Measurements from ENCODE around the gene KDM6A. TPM values are rescaled to one million over a fixed set of nuclear protein-coding genes. Genes with fewer than 3 reads are reported as not detected.
"Not testable (repeated sequence)": the region's sequence is repeated elsewhere in the genome, so short reads cannot be mapped to it uniquely, and the experiment has no call there.

Gene KDM6A
- total and polyA plus RNA-seq, 2 of the 13 experiments (the other 11 are each of a cell fraction or from before 2014, with no cell fraction given) = 16.7 to 18.2 TPM

GRCh38 chrX:44910508-44910907, 37.5 kb downstream of the KDM6A start (continued):
- TF ChIP-seq HNF4A (CRISPR knock-in tag; IDR thresholded peaks at IDR 0.05) = peak; percentile 49; the same call in 1 of the 2 replicates
- TF ChIP-seq SOX13 (IDR thresholded peaks at IDR 0.05) = not testable (repeated sequence)
- peak in 1 of 2 experiments; percentile 38; a peak in 2 of 4 replicates for TF ChIP-seq SOX13 (CRISPR knock-in tag; conservative IDR thresholded peaks at IDR 0.05 in 1 of 2, IDR thresholded peaks at IDR 0.05 in 1 of 2)

DNA sequence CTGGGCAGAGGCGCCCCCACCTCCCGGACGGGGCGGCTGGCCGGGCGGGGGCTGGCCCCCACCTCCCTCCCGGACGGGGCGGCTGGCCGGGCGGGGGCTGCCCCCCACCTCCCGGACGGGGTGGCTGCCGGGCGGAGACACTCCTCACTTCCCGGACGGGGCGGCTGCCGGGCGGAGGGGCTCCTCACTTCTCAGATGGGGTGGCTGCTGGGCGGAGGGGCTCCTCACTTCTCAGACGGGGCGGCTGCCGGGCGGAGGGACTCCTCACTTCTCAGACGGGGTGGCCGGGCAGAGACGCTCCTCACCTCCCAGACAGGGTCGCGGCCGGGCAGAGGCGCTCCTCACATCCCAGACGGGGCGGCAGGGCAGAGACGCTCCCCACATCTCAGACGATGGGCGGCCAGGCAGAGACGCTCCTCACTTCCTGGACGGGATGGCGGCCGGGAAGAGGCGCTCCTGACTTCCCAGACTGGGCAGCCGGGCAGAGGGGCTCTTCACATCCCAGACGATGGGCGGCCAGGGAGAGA, 38.1 kb downstream of the KDM6A start:
- CTCF ChIA-PET (ENCODE audit: low intra/inter-chr PET ratio, low total read pairs); ATAC-seq; H2AFZ ChIP-seq (ENCODE audit: low read length); H3K36me3 ChIP-seq (replicated peaks in 1 of 2; ENCODE audit: control insufficient read depth in 1 of 2, insufficient read depth in 2 of 2, low read length in 2 of 2); BruUV-seq (replicated peaks); DNase-seq (ENCODE audit: low spot score); H3K9me3 ChIP-seq (ENCODE audit: low read length); H4K20me1 ChIP-seq (ENCODE audit: insufficient read depth, low read length); POLR2A ChIA-PET; H3K27me3 ChIP-seq (ENCODE audit: control insufficient read depth in 1 of 2, insufficient read depth in 2 of 2, low read length in 2 of 2); H3K4me2 ChIP-seq (ENCODE audit: low read depth, low read length); in situ Hi-C loops (cut with HindIII; ENCODE audit: extremely low pct_ligation_motif_present, low pct_unique_long_range_greater_than_20kb); FAIRE-seq; H3K27ac ChIP-seq (ENCODE audit: extremely low read length, insufficient read depth, low read length); H3K4me3 ChIP-seq (replicated peaks in 1 of 3; ENCODE audit: insufficient read depth in 1 of 3, low read depth in 2 of 3, low read length in 3 of 3); intact Hi-C loops (cut with micrococcal nuclease; ENCODE audit: unreplicated experiment); H3K9ac ChIP-seq (ENCODE audit: insufficient read depth, low read depth, low read length): not testable (repeated sequence)
- Histone ChIP-seq H3K4me1 (ENCODE audit: insufficient read depth, low read length) (peaks cover 86% of the 10 kb centered on the region), H3K79me2 (ENCODE audit: insufficient read depth, low read length) (peaks cover 68% of the 10 kb centered on the region)
- no CpG with 5 or more reads among the region's 45 CpGs for WGBS (ENCODE audit: low lambda C conversion rate)

- Histone ChIP-seq H3K36me3 (replicated peaks in 1 of 2; ENCODE audit: control insufficient read depth in 1 of 2, insufficient read depth in 2 of 2, low read length in 2 of 2) (no peaks in the 10 kb centered on the region), H2AFZ (ENCODE audit: low read length) (no peak overlapping the region), H3K4me2 (ENCODE audit: low read depth, low read length) (peak overlapping the region; percentile 73), H4K20me1 (ENCODE audit: insufficient read depth, low read length) (no peaks in the 10 kb centered on the region), H3K4me1 (ENCODE audit: insufficient read depth, low read length) (peaks cover 76% of the 10 kb centered on the region), H3K4me3 (replicated peaks in 1 of 3; ENCODE audit: insufficient read depth in 1 of 3, low read depth in 2 of 3, low read length in 3 of 3) (peak overlapping the region in 2 of 3 experiments; percentile 48 to 55; a peak in 3 of 6 replicates), H3K27ac (ENCODE audit: extremely low read length, insufficient read depth, low read length) (peak overlapping the region; percentile 87), H3K9ac (ENCODE audit: insufficient read depth, low read depth, low read length) (peak overlapping the region; percentile 67), H3K79me2 (ENCODE audit: insufficient read depth, low read length) (peaks cover 69% of the 10 kb centered on the region), H3K9me3 (ENCODE audit: low read length) (no peaks in the 10 kb centered on the region), H3K27me3 (ENCODE audit: control insufficient read depth in 1 of 2, insufficient read depth in 2 of 2, low read length in 2 of 2) (no peaks in the 10 kb centered on the region)
- 45% methylated on average over 9 of the region's 9 CpGs for WGBS (ENCODE audit: low lambda C conversion rate)
- TSS peak; percentile 53 for BruUV-seq (replicated peaks)
- no peak for TF ChIP-seq KDM3A (CRISPR knock-in tag; IDR thresholded peaks at IDR 0.05; ENCODE audit: low read depth)
- peak; percentile 55; the same call in 1 of the 2 replicates for TF ChIP-seq ONECUT2 (CRISPR knock-in tag; IDR thresholded peaks at IDR 0.05)
- in situ Hi-C loops (cut with HindIII; ENCODE audit: extremely low pct_ligation_motif_present, low pct_unique_long_range_greater_than_20kb) = no loop called here
- intact Hi-C loops (cut with micrococcal nuclease; ENCODE audit: unreplicated experiment) = no loop called here
- ChIA-PET POLR2A (interaction anchor here (1.1 to 2.2 kb wide), 4 partner anchors 9 to 41 kb away, joined by 3 to 13 read pairs (median 6); partner anchors contain the start of gene KDM6A), CTCF (ENCODE audit: low intra/inter-chr PET ratio, low total read pairs) (no interaction called here)
- DNase-seq (ENCODE audit: low spot score) (no peak), ATAC-seq (peak; percentile 41), FAIRE-seq (no peak)
Observed at GRCh38 chrX:44913656-44914531, 40.9 kb downstream of the KDM6A start.
